ENCODE results near the gene BDP1.
"Not testable (repeated sequence)": the region's sequence is repeated elsewhere in the genome, so short reads cannot be mapped to it uniquely, and the experiment has no call there.

DNA sequence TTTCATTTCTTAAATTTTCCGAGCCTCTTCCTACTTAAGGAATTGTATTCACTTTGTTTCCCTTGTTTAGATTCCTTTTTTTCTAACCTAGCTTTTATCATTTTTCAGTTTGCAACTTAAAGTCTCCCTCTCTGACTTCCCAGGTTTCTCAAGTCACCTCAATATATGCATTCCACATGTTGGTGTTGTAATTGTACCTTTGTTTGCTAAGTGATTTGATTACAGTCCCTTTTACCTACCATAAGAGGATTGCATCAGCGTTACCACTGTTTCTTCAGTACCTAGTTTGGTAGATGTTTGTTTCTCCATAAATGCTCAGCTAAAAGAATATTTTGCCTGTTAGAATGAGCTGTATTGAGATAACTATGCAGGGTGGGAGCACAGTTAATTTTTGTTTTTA, 39.8 kb upstream of the BDP1 start:
- TF ChIP-seq, protein P1, sequence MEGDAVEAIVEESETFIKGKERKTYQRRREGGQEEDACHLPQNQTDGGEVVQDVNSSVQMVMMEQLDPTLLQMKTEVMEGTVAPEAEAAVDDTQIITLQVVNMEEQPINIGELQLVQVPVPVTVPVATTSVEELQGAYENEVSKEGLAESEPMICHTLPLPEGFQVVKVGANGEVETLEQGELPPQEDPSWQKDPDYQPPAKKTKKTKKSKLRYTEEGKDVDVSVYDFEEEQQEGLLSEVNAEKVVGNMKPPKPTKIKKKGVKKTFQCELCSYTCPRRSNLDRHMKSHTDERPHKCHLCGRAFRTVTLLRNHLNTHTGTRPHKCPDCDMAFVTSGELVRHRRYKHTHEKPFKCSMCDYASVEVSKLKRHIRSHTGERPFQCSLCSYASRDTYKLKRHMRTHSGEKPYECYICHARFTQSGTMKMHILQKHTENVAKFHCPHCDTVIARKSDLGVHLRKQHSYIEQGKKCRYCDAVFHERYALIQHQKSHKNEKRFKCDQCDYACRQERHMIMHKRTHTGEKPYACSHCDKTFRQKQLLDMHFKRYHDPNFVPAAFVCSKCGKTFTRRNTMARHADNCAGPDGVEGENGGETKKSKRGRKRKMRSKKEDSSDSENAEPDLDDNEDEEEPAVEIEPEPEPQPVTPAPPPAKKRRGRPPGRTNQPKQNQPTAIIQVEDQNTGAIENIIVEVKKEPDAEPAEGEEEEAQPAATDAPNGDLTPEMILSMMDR (conservative IDR thresholded peaks at IDR 0.05) = not testable (repeated sequence)
- TF ChIP-seq ZFX (IDR thresholded peaks at IDR 0.05) = not testable (repeated sequence)

All from C4-2B (cell line).